ENCODE data around the gene TIMM50. TPM values are rescaled to one million over a fixed set of nuclear protein-coding genes. Genes with fewer than 3 reads are reported as not detected.

Gene TIMM50
- total and polyA plus RNA-seq, 4 donors, result 24.3 to 39.9 (median 30.5) TPM

DNA sequence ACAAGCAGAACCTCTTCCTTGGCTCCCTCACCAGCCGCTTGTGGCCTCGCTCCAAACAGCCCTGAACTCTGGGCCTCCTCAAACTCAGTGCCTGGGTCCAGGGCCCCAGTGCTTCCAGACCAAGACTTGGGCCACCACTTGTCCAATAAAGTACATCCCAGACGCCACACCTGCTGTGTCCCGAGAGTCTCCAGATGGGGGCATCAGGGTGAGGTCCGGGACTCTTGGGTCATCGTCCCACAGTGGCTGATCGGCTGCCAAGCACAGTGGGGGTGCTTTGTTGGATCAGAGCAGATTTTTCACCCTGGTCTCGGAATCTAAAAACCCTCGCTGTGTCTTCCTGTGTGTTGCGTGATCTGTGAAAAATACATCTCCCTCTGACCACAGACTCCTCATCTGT lies 9.1 kb downstream of the TIMM50 start (continued):
- TF ChIP-seq, protein P1, sequence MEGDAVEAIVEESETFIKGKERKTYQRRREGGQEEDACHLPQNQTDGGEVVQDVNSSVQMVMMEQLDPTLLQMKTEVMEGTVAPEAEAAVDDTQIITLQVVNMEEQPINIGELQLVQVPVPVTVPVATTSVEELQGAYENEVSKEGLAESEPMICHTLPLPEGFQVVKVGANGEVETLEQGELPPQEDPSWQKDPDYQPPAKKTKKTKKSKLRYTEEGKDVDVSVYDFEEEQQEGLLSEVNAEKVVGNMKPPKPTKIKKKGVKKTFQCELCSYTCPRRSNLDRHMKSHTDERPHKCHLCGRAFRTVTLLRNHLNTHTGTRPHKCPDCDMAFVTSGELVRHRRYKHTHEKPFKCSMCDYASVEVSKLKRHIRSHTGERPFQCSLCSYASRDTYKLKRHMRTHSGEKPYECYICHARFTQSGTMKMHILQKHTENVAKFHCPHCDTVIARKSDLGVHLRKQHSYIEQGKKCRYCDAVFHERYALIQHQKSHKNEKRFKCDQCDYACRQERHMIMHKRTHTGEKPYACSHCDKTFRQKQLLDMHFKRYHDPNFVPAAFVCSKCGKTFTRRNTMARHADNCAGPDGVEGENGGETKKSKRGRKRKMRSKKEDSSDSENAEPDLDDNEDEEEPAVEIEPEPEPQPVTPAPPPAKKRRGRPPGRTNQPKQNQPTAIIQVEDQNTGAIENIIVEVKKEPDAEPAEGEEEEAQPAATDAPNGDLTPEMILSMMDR (IDR thresholded peaks at IDR 0.05; ENCODE audit: low read depth, low read length, missing input control), result no peak
- TF ChIP-seq EGR1 (IDR thresholded peaks at IDR 0.05; ENCODE audit: low read depth in 2 of 2), result no peak
- no peak for TF ChIP-seq FOXA2 (IDR thresholded peaks at IDR 0.05)
- TF ChIP-seq JUND (IDR thresholded peaks at IDR 0.05), result no peak
- TF ChIP-seq HNF4G (IDR thresholded peaks at IDR 0.05), result no peak
- TF ChIP-seq, protein P2, sequence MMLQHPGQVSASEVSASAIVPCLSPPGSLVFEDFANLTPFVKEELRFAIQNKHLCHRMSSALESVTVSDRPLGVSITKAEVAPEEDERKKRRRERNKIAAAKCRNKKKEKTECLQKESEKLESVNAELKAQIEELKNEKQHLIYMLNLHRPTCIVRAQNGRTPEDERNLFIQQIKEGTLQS (IDR thresholded peaks at IDR 0.05), result no peak

DNA sequence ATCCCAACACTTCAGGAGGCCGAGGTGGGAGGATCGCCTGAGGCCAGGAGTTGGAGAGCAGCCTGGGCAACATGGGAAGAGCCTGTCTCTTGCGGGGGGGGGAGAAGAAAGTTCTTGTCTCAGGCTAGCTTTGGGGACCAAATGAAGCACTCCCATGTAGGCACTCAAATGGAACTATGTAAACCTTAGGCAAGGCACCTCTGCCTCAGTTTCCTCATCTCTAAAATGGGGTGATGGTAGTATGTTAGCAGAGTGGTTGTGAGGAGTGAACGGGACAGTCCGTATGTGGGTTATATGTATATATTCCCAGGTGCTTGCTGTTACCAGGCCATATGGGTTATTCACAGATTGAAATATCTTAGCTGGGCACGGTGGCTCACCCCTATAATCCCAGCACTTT lies 11.6 kb downstream of the TIMM50 start:
- Histone ChIP-seq H3K27me3 (ENCODE audit: control insufficient read depth in 4 of 4, insufficient read depth in 4 of 4, low read length in 3 of 4) (no peaks in the 10 kb centered on the region), H3K4me3 (ENCODE audit: low read depth in 1 of 3, low read length in 3 of 3) (no peak overlapping the region), H3K9ac (ENCODE audit: low read depth in 1 of 2, low read length in 2 of 2) (no peak overlapping the region), H3K9me3 (ENCODE audit: control insufficient read depth in 4 of 4, low read length in 3 of 4) (no peaks in the 10 kb centered on the region), H3K36me3 (ENCODE audit: control insufficient read depth in 4 of 4, insufficient read depth in 3 of 4, low read depth in 1 of 4, low read length in 3 of 4) (peaks cover 11 to 32% (median 18%) of the 10 kb centered on the region in 4 donors), H3K4me1 (ENCODE audit: control insufficient read depth in 4 of 4, insufficient read depth in 4 of 4, low read length in 3 of 4) (no peaks in the 10 kb centered on the region), H3K27ac (ENCODE audit: low read depth in 1 of 2, low read length in 2 of 2) (no peak overlapping the region)
- 96% methylated on average over 6 of the region's 6 CpGs for WGBS
- DNase-seq (ENCODE audit: low spot score), result no peak
- TF ChIP-seq, protein P3, sequence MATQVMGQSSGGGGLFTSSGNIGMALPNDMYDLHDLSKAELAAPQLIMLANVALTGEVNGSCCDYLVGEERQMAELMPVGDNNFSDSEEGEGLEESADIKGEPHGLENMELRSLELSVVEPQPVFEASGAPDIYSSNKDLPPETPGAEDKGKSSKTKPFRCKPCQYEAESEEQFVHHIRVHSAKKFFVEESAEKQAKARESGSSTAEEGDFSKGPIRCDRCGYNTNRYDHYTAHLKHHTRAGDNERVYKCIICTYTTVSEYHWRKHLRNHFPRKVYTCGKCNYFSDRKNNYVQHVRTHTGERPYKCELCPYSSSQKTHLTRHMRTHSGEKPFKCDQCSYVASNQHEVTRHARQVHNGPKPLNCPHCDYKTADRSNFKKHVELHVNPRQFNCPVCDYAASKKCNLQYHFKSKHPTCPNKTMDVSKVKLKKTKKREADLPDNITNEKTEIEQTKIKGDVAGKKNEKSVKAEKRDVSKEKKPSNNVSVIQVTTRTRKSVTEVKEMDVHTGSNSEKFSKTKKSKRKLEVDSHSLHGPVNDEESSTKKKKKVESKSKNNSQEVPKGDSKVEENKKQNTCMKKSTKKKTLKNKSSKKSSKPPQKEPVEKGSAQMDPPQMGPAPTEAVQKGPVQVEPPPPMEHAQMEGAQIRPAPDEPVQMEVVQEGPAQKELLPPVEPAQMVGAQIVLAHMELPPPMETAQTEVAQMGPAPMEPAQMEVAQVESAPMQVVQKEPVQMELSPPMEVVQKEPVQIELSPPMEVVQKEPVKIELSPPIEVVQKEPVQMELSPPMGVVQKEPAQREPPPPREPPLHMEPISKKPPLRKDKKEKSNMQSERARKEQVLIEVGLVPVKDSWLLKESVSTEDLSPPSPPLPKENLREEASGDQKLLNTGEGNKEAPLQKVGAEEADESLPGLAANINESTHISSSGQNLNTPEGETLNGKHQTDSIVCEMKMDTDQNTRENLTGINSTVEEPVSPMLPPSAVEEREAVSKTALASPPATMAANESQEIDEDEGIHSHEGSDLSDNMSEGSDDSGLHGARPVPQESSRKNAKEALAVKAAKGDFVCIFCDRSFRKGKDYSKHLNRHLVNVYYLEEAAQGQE (IDR thresholded peaks at IDR 0.05), result no peak
- TF ChIP-seq SP1 (IDR thresholded peaks at IDR 0.05) (no peak), YY1 (IDR thresholded peaks at IDR 0.05) (no peak)
- TF ChIP-seq, protein P2 (IDR thresholded peaks at IDR 0.05), result no peak
- TF ChIP-seq, protein P1 (IDR thresholded peaks at IDR 0.05; ENCODE audit: low read depth, low read length, missing input control), result no peak

DNA sequence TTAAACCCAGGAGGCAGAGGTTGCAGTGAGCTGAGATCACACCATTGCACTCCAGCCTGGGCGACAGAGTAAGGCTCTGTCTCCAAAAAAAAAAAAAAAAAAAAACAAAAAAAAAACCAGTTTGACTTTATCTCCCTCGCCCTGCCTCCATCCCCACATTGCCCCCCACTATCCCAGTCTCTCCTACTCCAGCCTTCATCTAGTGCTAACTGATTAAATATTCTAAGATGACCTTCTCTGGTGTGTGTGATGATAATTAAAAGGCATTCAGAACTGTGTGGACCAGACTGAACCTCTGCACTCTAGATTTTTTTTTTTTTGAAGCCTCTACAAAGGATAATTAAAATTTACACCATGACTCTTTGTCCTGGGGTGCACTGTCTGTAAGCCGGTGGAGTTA lies 12.2 kb downstream of the TIMM50 start:
- H3K9me3 ChIP-seq (ENCODE audit: control insufficient read depth in 4 of 4, low read length in 3 of 4), result no peaks in the 10 kb centered on the region
- no peak overlapping the region for H3K4me3 ChIP-seq (ENCODE audit: low read depth in 1 of 3, low read length in 3 of 3)
- no peak for DNase-seq (ENCODE audit: low spot score)
- TF ChIP-seq, protein P4, sequence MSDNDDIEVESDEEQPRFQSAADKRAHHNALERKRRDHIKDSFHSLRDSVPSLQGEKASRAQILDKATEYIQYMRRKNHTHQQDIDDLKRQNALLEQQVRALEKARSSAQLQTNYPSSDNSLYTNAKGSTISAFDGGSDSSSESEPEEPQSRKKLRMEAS (IDR thresholded peaks at IDR 0.05), result no peak
- TF ChIP-seq YY1 (IDR thresholded peaks at IDR 0.05), result no peak
- H3K36me3 ChIP-seq (ENCODE audit: control insufficient read depth in 4 of 4, insufficient read depth in 3 of 4, low read depth in 1 of 4, low read length in 3 of 4), result peaks cover 11 to 30% (median 18%) of the 10 kb centered on the region in 4 donors
- no peaks in the 10 kb centered on the region for H3K27me3 ChIP-seq (ENCODE audit: control insufficient read depth in 4 of 4, insufficient read depth in 4 of 4, low read length in 3 of 4)
- no peak overlapping the region for H3K9ac ChIP-seq (ENCODE audit: low read depth in 1 of 2, low read length in 2 of 2)
- WGBS, result 89% methylated on average over 3 of the region's 3 CpGs
- peaks cover 0 to 2% (median 2%) of the 10 kb centered on the region in 4 donors for H3K4me1 ChIP-seq (ENCODE audit: control insufficient read depth in 4 of 4, insufficient read depth in 4 of 4, low read length in 3 of 4)
- H3K27ac ChIP-seq (ENCODE audit: low read depth in 1 of 2, low read length in 2 of 2), result no peak overlapping the region

All from liver (tissue), 9 donors.